Measurements from ENCODE around the gene SDK1.

DNA sequence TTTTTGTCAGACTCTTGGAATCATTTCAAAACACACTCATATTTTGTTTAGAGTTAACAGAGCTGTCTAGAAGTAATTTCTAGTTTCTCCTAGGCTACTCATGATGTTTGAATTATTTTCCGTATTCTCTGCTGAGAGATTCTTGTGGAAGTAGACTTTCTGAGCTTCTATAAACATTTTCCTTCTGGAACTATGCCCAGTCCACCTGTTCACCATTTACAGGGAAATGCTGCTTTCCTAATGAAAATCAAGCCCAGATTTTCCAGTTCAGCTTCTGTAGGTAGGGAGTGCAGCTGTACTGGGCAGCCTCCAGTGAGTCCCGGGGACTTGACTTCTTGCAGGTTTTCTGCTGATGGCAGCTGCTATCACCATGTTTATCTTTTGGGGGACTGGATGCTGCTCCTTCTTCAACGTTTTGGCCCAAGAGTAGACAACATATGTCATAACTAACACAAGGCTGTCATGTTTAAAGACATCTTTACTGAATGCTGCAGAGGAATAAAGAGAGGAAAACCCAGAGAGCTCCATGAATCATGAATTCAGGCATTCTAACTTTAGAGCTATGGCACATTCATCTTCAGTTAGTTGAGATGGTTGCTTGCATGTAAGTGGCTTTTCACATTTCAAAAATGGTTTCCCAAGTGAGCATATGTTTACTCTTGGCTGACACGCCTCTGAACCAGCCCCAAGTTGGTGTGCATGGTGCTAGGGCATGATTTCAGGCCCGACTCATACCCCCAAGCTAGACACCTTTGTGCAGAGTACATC lies 85.6 kb downstream of the SDK1 start:
- TF ChIP-seq, protein P1, sequence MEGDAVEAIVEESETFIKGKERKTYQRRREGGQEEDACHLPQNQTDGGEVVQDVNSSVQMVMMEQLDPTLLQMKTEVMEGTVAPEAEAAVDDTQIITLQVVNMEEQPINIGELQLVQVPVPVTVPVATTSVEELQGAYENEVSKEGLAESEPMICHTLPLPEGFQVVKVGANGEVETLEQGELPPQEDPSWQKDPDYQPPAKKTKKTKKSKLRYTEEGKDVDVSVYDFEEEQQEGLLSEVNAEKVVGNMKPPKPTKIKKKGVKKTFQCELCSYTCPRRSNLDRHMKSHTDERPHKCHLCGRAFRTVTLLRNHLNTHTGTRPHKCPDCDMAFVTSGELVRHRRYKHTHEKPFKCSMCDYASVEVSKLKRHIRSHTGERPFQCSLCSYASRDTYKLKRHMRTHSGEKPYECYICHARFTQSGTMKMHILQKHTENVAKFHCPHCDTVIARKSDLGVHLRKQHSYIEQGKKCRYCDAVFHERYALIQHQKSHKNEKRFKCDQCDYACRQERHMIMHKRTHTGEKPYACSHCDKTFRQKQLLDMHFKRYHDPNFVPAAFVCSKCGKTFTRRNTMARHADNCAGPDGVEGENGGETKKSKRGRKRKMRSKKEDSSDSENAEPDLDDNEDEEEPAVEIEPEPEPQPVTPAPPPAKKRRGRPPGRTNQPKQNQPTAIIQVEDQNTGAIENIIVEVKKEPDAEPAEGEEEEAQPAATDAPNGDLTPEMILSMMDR (IDR thresholded peaks at IDR 0.05): no peak
- TF ChIP-seq POLR2A (IDR thresholded peaks at IDR 0.05): no peak
